ENCODE measurements around the gene SH3BP1. TPM values are rescaled to one million over a fixed set of nuclear protein-coding genes. Genes with fewer than 3 reads are reported as not detected.

Gene SH3BP1
- total and polyA plus RNA-seq, 2 of the 4 experiments (the other 2 are of a cell fraction) = 8.8 to 33.3 TPM

DNA sequence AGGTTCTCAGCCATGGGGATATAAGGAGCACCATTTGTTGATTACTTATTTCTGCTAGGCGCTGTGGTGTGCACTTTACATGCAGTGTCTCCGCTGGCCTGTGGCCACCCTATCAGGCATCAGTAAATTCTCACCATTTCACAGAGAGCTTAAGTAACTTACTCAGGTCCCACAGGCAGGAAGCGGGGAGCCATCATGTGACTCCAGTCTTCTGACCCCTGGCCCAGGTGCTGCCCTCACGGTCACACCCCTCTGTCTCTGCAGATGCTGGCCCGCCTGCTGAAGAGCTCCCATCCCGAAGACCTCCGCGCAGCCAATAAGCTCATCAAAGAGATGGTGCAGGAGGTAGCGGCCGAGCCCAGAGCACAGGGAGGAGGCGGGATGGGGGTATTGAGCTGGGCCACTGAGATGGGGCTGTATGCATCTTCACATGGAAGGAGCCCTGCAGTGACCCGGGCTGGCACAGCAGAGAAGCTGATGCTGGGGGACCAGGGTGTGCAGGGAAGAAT is 18.1 kb upstream of the SH3BP1 start:
- Histone ChIP-seq H3K14ac (replicated peaks; ENCODE audit: low read depth, low read length) (no peak overlapping the region), H3K9me1 (ENCODE audit: insufficient read depth, low read length) (no peaks in the 10 kb centered on the region), H3K4ac (ENCODE audit: low read depth, low read length) (no peak overlapping the region), H4K5ac (ENCODE audit: low read depth, low read length) (no peak overlapping the region), H2BK15ac (ENCODE audit: low read depth, low read length) (no peak overlapping the region), H3K36me3 (ENCODE audit: control insufficient read depth, insufficient read depth, low read length) (peaks cover 57% of the 10 kb centered on the region), H2AK5ac (ENCODE audit: low read depth, low read length) (no peak overlapping the region), H2BK20ac (ENCODE audit: low read depth, low read length) (no peak overlapping the region), H3K4me1 (ENCODE audit: control insufficient read depth, insufficient read depth, low read length) (peaks cover 3% of the 10 kb centered on the region; the same call in 1 of the 2 replicates), H2AFZ (replicated peaks; ENCODE audit: low read length, poor library complexity) (no peak overlapping the region), H3K27ac (ENCODE audit: insufficient read depth, low read length) (no peak overlapping the region), H3K23ac (ENCODE audit: low read depth, low read length) (no peak overlapping the region), H2BK5ac (ENCODE audit: low read depth, low read length, poor library complexity, severe bottlenecking) (no peak overlapping the region), H3K4me2 (ENCODE audit: low read depth, low read length) (no peak overlapping the region), H3K18ac (ENCODE audit: low read depth, low read length) (no peak overlapping the region), H3K79me1 (ENCODE audit: low read depth in 1 of 2, low read length in 2 of 2) (peaks cover 0 to 15% of the 10 kb centered on the region in 2 experiments; a peak in 2 of 4 replicates), H3K27me3 (ENCODE audit: control insufficient read depth, insufficient read depth, low read length) (no peaks in the 10 kb centered on the region), H4K91ac (ENCODE audit: insufficient read depth, low read depth, low read length) (no peak overlapping the region), H2AK9ac (replicated peaks; ENCODE audit: low read depth, low read length, poor library complexity) (no peak overlapping the region), H3K9ac (ENCODE audit: low read depth, low read length) (no peak overlapping the region), H3K9me3 (ENCODE audit: control insufficient read depth, insufficient read depth, low read length) (no peaks in the 10 kb centered on the region), H2BK120ac (ENCODE audit: low read depth, low read length) (no peak overlapping the region), H4K20me1 (ENCODE audit: insufficient read depth, low read length) (no peaks in the 10 kb centered on the region), H3K56ac (ENCODE audit: extremely low read depth, insufficient read depth, low read length) (no peak overlapping the region), H4K8ac (ENCODE audit: low read depth in 2 of 2, low read length in 2 of 2) (no peak overlapping the region), H3K4me3 (ENCODE audit: insufficient read depth, low read depth, low read length) (no peak overlapping the region)
- dilution Hi-C loops (cut with HindIII; ENCODE audit: low sequenced_read_pairs, unreplicated experiment) = no loop called here
- DNase-seq (no peak), ATAC-seq (ENCODE audit: low read depth) (no peak)
- POLR2A ChIA-PET (ENCODE audit: unreplicated experiment) = interaction anchor here (1.1 kb wide), 1 partner anchor 37 kb away, joined by 3 read pairs; the partner anchor contains the start of gene PDXP
- BruUV-seq (replicated peaks) = no TSS peak
- in situ Hi-C loops (cut with MboI; ENCODE audit: low sequenced_read_pairs) = no loop called here
- CTCF ChIA-PET = no interaction called here
- no peak for TF ChIP-seq FOS (IDR thresholded peaks at IDR 0.05; ENCODE audit: low read depth, low read length)
- intact Hi-C loops (cut with micrococcal nuclease) = no loop called here
- 100% methylated on average over 2 of the region's 12 CpGs; no CpG with 5 or more reads in 1 of the 2 experiments for WGBS, 2 experiments (ENCODE audit: extremely low coverage in 2 of 2, insufficient read length in 1 of 2)

Data from IMR-90 (cell line).